H54 (cell line): Measurements from ENCODE around the gene CFTR.
"Not testable (repeated sequence)": the region's sequence is repeated elsewhere in the genome, so short reads cannot be mapped to it uniquely, and the experiment has no call there.

Experiments
- DNase-seq: peaks from one replicate; pipeline ENCODE4 v3.0.0; 2011; ENCODE audit warnings: low spot score, mixed read lengths; ENCODE audit not compliant: insufficient read length
- FAIRE-seq: peaks from 3 replicates; lab custom pipeline; 2011; peaks lifted over from hg19 to GRCh38; lab: Jason Lieb, UNC
- POLR2A ChIP-seq: IDR thresholded peaks from 2 replicates; pipeline ENCODE4 v1.6.1; 2011; ENCODE audit warnings: low read depth, mild to moderate bottlenecking, low read length

The CFTR gene

GRCh38 chr7:117683430-117684175 lies 203.8 kb downstream of the CFTR start:
- no peak for TF ChIP-seq POLR2A
- FAIRE-seq: no peak
- no peak for DNase-seq

GRCh38 chr7:117685795-117686194 lies 206.0 kb downstream of the CFTR start:
- no peak for TF ChIP-seq POLR2A
- DNase-seq (no peak), FAIRE-seq (no peak)

- FAIRE-seq (no peak), DNase-seq (no peak)
- no peak for TF ChIP-seq POLR2A
Measured at GRCh38 chr7:117686311-117686935, 206.6 kb downstream of the CFTR start.

- no peak for TF ChIP-seq POLR2A
- FAIRE-seq: no peak
Measured at GRCh38 chr7:117688126-117688525, 208.3 kb downstream of the CFTR start.

GRCh38 chr7:117689406-117689805 lies 209.6 kb downstream of the CFTR start:
- no peak for TF ChIP-seq POLR2A
- FAIRE-seq (no peak), DNase-seq (no peak)

More at GRCh38 chr7:117688126-117688525, 208.3 kb downstream of the CFTR start:
- DNase-seq: no peak

GRCh38 chr7:117690147-117690546 lies 210.3 kb downstream of the CFTR start:
- DNase-seq (no peak), FAIRE-seq (no peak)
- no peak for TF ChIP-seq POLR2A

- DNase-seq: no peak
- FAIRE-seq: no peak
Measured at GRCh38 chr7:117692338-117692737, 212.5 kb downstream of the CFTR start.

GRCh38 chr7:117698018-117698417 lies 218.2 kb downstream of the CFTR start:
- FAIRE-seq: no peak
- no peak for TF ChIP-seq POLR2A

More at GRCh38 chr7:117692338-117692737, 212.5 kb downstream of the CFTR start:
- no peak for TF ChIP-seq POLR2A

GRCh38 chr7:117704063-117704462 lies 224.2 kb downstream of the CFTR start:
- TF ChIP-seq POLR2A: no peak
- DNase-seq (no peak), FAIRE-seq (no peak)

More at GRCh38 chr7:117698018-117698417, 218.2 kb downstream of the CFTR start:
- no peak for DNase-seq

- no peak for TF ChIP-seq POLR2A
- no peak for FAIRE-seq
- no peak for DNase-seq
Measured at GRCh38 chr7:117705630-117706029, 225.8 kb downstream of the CFTR start.

- TF ChIP-seq POLR2A: no peak
- FAIRE-seq (no peak), DNase-seq (no peak)
Measured at GRCh38 chr7:117706210-117706609, 226.4 kb downstream of the CFTR start.

- FAIRE-seq (no peak), DNase-seq (no peak)
- TF ChIP-seq POLR2A: no peak
Measured at GRCh38 chr7:117707080-117707479, 227.3 kb downstream of the CFTR start.

- DNase-seq, FAIRE-seq: not testable (repeated sequence)
Measured at GRCh38 chr7:117708173-117708572, 228.3 kb downstream of the CFTR start.

GRCh38 chr7:117711556-117711955 lies 231.7 kb downstream of the CFTR start:
- no peak for TF ChIP-seq POLR2A
- DNase-seq: no peak
- FAIRE-seq: no peak
